HG03469 (cell line): ENCODE data around the gene PCSK2.

ENCODE experiments used
- ATAC-seq: cut with Tn5 transposase; IDR thresholded peaks from one replicate; pipeline ENCODE4 v1.9.1; 2021; ENCODE audit warnings: mild to moderate bottlenecking, moderate library complexity, moderate number of reproducible peaks; ENCODE audit not compliant: unreplicated experiment

The PCSK2 gene

DNA sequence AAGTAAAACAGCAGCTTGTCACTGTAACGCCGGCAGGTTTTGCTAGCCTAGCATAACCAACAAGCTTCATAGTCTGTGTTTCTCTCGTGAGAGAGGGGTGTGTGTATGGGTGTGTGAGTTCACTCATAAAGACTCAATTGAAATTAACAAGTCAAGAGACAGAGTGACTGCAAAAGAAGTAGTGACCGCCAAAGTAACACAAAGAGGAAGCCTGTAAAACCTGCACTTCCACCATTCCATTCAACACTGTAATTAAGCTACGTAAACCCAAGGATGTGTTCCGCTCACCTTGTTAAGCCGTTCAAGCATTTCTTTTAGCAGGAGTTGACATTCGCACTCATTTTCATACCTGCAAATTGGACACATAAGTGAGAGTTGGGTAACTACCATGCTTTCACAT lies 297.7 kb downstream of the PCSK2 start:
- no peak for ATAC-seq

DNA sequence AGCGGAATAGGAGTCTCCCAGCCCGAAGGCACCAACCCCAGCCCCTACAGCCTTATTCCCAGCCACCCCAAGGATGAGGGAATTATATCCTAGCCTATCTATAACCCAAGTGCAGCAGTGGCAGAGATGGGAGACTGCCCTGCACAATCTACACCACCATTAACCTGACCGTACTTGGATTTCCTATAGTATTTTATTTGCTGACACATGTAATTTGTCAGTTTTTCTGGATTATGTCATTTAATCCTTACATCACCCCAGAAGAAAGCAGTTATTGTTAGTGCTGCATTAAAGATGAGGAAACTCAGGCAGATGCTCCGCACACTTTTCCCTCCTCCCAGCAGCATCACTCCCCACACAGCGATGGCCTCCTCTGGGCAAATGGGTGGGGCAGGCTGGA lies 298.3 kb downstream of the PCSK2 start:
- no peak for ATAC-seq

DNA sequence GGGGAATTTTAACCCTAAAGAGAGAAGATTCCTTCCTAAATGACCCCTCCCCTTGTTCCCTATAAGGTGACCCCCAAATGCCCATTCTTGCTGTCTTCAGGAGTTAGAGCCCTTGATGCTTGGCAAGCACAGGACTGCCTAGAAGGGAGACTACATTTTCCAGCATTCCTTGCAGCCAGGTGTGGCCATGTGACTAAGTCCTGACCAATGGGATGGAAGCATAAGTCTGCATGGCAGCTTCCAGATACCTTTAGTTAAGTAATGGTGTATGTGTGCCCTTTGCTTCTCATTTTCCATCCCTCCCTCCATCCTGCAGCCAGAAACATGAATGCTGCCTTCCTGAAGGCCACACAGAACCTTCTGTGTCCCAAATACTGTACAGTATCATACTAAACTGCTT lies 298.8 kb downstream of the PCSK2 start:
- peak; percentile 72 for ATAC-seq

DNA sequence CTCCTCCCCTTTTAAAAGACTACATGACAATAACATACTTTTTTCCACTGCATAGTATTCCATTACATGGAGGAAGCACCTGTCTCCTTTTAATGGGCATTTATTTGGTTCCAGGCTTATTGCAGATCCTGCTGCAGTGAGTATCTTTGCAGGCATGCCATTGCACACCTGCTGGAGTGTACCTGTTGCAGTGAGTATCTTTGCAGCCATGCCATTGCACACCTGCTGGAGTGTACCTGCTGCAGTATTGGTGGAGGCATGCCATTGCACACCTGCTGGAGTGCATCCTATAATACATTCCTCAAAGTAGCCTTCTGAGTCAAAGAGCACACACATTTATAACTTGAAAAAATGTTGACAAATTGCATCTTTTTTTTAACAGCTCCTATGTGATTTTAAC lies 302.7 kb downstream of the PCSK2 start:
- no peak for ATAC-seq

DNA sequence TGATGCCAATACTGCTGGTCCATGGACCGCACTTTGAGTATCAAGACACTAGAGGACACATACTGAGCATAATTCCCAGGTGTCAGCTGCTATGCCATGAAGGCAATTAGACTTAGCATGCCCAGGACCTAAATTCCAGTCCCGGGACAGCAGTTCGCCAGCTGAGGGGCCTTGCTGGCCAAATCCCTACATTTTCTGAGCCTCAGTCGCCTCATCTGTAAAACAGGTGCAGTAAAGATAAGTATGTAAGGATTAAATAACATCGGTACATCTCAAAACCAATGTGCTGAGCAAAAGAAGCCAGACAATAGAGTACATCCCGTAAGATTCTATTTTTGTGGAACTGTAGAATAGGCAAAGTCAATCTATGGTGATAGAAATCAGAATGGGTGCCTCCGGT lies 303.3 kb downstream of the PCSK2 start:
- ATAC-seq, result no peak

DNA sequence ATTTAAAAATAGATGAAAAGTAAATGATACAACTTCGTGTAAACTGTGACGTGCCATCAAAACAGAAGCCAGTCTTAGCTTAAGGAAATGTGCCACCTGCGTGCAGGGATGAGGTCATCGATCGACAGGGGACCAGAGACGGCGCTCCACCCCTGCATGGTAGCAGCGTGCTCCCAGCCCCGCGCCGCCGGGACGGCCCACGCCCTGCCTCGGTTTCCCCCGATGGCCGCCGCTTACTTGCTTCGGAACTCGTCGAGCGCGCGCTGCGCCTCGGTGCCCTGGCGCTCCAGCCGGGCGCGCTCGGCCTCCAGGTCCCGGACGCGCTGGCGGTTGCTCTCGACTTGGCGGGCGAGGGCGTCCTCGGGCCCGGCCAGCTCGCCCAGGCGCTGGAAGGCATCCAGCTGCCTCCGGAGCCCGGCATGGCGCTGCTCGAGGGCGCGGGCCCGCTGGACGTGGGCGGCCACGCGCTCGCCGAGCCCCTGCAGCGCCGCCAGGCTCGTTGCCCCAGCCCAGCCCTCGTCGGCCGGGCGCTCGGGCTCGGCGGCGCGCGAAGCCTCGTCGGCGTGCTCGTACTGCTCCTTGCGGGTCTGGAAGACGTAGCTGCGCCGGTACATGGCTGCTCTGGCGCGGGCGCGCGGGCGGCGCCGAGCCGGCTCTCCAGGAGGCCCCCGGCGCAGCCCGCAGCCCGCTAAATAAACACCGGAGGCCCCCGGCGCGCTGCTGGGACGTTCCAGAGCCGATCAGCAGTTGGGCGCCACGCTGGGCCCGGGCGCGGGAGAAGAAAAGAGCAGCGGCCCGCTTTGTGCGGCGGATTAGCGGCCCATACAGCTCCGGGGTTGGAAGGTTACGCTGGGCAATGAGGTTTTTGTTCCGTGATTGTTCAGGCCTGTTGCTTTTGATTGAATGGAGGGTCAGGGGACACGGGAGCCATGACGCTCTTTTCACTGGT lies 304.1 kb downstream of the PCSK2 start, which contains the start of gene BFSP1:
BFSP1 (minus strand) TSS at position 664 of the 949 bp plus-strand sequence; CDS start at position 614, 50 bp downstream.
- ATAC-seq, result no peak

DNA sequence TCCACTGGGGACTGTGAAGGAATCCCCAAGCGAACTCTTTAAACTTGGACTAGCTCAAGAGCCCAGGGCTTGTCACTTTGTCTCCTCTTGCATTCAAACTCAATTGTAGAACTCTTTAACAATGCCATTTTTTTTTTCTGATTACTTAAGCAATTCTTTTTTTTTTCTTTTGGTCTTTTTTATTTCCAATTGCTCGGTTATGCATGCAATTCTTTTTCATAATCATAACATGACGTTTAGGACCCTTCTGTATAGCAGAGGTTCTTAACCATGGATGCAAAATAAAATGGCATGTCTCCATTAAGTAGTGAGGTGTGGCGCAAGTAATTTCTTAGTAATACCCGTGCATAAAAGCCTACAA lies 304.8 kb downstream of the PCSK2 start:
- ATAC-seq, result no peak

DNA sequence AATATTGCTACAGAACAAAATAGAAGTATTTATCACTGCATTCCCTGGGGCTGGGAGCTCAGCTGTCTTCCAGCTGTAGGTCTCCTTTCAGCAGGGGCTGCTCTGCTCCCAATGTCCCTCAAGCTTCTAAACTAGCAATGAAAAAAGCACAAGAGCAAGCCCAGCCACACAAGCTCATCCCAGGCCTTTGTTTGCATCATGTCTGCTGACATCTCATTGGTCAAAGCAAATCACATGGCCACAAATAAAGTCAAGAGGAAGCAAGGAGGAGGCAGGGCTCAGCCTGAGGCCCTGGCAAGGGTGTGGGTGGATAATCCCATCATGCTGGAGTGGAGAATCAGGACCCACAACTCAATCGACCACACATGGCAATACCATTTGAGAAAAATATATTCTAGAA lies 306.6 kb downstream of the PCSK2 start:
- ATAC-seq, result no peak

DNA sequence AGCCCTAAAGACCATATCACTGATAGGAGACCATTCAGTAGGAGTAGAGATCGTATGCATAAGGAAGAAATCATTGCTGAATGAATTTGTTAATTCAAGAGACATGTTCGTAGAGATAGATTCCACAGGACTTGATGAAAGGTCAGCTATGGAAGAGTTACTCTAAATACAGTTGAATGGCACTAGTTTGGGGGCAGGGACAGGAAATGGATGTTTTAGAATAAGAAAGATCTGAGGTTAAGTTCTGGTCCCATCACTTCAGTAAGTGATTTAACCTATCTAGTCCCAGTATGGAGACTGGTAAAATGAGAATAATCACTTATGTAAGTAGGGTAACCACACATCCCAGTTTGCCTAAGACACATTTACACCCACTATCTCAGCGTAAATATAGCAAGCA lies 307.2 kb downstream of the PCSK2 start:
- ATAC-seq, result no peak
